Measurements from ENCODE around the gene SLC7A1. TPM values are rescaled to one million over a fixed set of nuclear protein-coding genes. Genes with fewer than 3 reads are reported as not detected.

The SLC7A1 gene
- total and polyA plus RNA-seq, 2 of the 8 experiments (the other 6 are each of a cell fraction or from before 2014, with no cell fraction given): 26.8 to 114 TPM

DNA sequence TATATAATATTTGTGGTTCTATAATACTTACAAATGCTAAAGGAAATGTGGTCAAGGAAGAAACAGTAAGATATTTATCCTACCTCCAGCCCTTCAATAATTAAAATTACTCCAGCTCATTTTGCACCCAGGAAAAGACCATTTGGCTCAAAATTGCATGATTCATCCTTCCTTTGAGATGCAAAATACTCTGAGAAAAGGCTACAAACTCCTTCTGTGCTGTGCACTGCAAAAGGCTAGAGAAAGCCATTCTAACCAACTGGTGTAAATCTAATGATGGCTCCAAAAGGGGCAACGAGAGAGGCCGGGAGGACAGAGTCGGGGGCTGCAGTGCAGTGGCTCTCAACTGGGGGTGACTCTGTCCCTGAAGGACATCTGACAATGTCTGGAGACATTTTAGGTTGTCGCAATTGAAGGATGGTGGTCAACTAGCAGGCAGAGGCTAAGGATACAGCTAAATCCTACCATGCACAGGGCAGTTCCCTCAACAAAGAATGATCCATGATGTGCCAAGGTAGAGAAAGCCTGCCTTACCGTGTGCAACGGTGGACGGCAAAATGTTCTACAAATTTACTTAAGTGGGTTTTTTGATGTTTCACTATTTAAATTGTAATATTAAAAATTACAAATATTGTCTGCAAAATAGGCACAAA lies 32.6 kb downstream of the SLC7A1 start (continued):
- TF ChIP-seq RAD21 (IDR thresholded peaks at IDR 0.05 in 1 of 2, conservative IDR thresholded peaks at IDR 0.05 in 1 of 2; ENCODE audit: low read depth in 2 of 2, low read length in 2 of 2) (no peak), JUND (IDR thresholded peaks at IDR 0.05; ENCODE audit: low read length) (no peak), YY1 (IDR thresholded peaks at IDR 0.05; ENCODE audit: low read depth, low read length) (no peak), CHD7 (IDR thresholded peaks at IDR 0.05; ENCODE audit: insufficient replicate concordance, low read length) (no peak), E2F6 (IDR thresholded peaks at IDR 0.05) (no peak), CBX8 (IDR thresholded peaks at IDR 0.05; ENCODE audit: borderline replicate concordance, low read depth, low read length) (no peak), CEBPB (IDR thresholded peaks at IDR 0.05; ENCODE audit: low read depth, low read length) (no peak)

Measured in H1 (cell line).